Fibroblast of gingiva (primary cell): ENCODE data around the gene RPN1.

Experiments used
- DNase-seq: peaks from one replicate; pipeline ENCODE4 v3.0.0-alpha.2; 2011; ENCODE audit warnings: low read depth

The RPN1 gene

DNA sequence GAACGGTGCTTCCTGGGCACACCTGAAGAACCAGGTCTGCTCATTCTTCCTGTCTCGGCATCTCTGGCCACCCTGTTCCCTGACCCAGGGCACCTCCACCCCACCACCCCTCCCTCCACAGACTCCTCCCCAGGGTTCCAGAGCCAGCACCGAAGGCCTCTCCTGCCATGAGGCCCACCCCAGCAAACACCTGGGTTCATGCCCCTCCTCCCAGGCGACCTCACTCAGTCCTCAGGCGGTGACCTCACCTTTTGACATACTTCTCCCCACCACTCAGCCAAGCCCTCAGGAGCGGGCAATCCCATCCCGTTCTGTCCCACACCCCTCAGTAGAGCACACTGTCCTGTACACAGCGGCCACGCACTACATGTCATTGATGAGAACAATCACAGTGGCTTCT lies 72.3 kb downstream of the RPN1 start:
- no peak for DNase-seq

DNA sequence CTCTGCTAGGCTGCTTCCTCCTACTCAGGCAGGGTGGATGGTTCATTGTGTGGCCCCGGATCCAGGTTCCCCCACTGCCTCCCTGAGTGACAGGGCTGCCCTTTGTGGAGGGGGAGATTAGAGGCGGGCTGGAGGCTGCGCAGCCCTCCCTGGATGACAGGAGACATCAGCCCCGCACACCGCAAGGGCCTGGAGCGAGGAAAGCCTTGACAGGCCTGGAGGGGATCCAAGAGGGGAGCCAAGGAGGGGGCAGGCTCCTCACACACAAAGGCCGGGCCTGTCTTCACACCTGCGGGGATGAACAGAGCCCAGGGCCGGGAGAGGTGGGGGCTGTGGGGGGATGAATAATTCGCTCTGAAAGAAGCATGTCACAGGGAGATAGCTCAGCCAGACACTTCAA lies 72.9 kb downstream of the RPN1 start:
- no peak for DNase-seq

DNA sequence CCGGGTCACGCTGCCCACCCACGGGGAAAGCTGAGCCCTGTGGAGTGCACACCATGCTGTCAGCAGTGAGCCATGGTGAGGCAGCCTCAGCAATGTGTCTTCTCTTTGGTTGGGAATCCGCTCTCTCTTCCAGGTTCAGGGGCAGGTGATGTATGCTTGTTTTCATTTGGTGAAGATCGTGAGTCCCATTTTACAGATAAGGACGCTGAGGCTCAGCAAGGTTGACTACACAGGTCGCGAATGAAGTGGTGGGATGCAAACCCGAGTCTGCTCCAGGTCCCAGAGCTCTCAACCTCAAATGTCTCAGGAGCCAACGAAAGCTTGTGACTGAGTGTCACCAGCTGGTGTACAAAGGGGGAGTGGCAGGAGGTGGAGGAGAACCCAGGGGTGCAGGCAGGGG lies 74.3 kb downstream of the RPN1 start:
- no peak for DNase-seq

DNA sequence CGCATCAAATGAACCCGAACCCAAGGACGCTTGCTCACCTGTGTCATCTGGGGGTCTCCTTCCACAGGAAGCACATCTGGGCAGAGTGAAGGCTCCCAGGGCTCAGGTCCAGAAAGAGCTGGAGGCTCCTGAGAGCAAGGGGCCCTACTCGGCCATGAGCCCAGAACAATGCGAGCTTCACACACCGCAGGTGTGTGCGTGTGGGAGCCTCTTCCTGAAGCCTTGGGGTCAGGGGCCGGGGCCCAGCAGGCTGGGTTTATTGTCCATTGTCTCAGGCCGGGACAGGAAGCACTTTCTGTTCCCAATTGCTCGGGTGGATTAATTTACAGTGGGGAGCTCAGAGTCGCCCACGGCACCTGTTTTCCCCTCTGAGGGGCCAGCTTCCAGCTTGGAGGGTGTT lies 74.8 kb downstream of the RPN1 start:
- DNase-seq: no peak

DNA sequence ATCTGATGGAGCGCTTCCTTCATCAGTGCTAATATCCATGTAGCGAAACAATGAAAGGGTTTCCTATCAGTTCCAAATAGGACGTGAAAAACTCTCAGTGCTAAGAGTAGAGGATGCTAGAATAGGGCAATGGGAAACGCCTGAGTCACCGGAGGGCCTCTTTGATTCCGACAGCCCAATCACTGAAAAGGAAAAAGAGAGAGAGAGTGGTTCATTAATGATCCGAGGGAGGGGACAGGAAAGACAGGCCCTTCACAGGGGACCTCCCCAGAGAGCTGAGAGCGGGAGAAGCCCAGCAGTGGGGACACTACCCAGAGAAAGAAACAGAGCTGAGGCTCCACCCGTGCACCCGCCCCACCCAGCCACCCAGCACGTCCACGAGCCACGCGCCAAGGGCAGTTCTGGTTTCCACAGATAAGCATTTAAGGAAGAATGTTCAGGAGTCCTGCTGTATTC lies 76.9 kb downstream of the RPN1 start:
- DNase-seq: no peak

DNA sequence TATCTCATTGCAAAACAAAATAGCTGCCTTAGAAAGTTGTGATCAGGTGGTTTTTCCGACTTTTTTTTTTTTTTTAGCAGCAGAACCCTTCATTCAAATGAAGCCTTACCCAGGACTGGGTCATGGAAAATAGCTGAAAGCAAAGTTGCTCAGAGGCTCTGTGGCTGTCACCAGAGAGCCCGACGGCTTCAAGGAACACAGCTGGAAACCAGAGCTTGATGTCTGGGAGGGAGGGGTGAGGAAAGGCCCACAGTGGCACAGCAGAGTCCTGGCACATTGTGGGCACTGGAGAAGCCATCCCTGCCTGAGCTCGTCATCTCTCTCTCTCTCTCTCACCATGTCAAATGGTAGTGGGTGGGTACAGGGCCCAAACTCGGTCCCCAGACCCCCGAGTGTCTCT lies 77.5 kb downstream of the RPN1 start:
- DNase-seq: no peak

DNA sequence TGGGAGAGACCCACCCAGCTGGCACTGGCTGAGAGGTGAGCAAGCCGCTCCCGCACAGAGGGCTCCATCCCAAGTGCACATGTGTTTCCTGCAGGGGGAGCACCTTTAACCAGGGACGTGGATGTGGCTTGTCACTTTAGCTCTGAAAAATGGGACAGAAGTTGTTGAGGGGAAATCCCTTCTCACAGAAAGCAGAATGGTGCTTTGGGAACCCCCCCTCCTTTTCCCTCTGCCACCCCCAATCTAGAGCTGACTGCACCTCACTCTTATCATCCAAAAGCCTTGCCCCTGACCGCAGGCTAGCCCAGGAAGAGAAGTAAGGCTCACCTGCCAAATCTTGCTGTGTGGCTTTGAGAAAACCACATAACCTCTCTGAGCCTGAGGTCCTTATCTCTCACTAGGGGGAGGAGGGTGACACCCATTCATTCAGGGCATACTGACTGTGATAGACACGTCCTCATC lies 77.9 kb downstream of the RPN1 start:
- DNase-seq: no peak

DNA sequence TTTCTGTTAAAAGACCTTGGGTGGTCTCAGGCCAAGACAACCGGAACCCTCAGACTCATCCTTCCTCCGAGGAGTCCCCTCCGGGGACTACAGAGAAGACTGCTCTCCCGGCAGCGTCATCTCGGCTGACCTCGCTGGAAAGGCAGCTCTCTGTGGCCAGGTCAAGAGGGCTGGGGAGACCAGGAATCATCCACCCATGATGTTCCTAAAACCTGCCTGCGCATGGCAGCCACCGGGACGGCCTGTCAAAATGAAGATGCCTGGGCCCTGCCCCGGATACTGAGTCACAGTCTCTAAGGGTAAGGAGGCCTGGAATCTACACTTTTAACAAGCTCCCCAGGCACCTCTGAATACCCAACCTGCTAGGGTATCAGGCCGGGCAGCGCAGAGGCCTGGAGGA lies 78.6 kb downstream of the RPN1 start:
- DNase-seq: no peak
